Loucy (cell line): ENCODE results near the gene SIK3.
"Not testable (repeated sequence)": the region's sequence is repeated elsewhere in the genome, so short reads cannot be mapped to it uniquely, and the experiment has no call there.

ENCODE experiments used
- H2AFZ ChIP-seq: fragments of 200-600 bp; sonication (generic); 2 replicates; pipeline ENCODE4 v1.6.0; 2016; ENCODE audit warnings: antibody characterized with exemption, mild to moderate bottlenecking, low read length, moderate library complexity
- H3F3A ChIP-seq: fragments of 200-600 bp; 2 replicates; pipeline ENCODE4 v1.6.0; 2016; ENCODE audit warnings: antibody characterized with exemption, low read depth, mild to moderate bottlenecking
- H3K27me3 ChIP-seq: fragments of 200-600 bp; sonication (generic); 2 replicates; pipeline ENCODE4 v1.6.1; 2014; ENCODE audit warnings: low read length, mild to moderate bottlenecking; ENCODE audit not compliant: insufficient read depth, poor library complexity, severe bottlenecking
- H3K36me3 ChIP-seq: fragments of 200-600 bp; sonication (generic); 2 replicates; pipeline ENCODE4 v1.6.1; 2016; ENCODE audit warnings: low read length; ENCODE audit not compliant: insufficient read depth
- H3K4me1 ChIP-seq: fragments of 200-600 bp; sonication (generic); 2 replicates; pipeline ENCODE4 v1.5.1; 2014; ENCODE audit warnings: low read length, mild to moderate bottlenecking; ENCODE audit not compliant: insufficient read depth, poor library complexity, severe bottlenecking
- H3K4me2 ChIP-seq: fragments of 200-600 bp; sonication (generic); 2 replicates; pipeline ENCODE4 v1.6.0; 2014; ENCODE audit warnings: antibody characterized with exemption, low read length, low read depth, mild to moderate bottlenecking; ENCODE audit not compliant: poor library complexity, severe bottlenecking
- H3K4me3 ChIP-seq: fragments of 200-600 bp; sonication (generic); 2 replicates; pipeline ENCODE4 v1.5.1; 2014; ENCODE audit warnings: low read length, mild to moderate bottlenecking, mixed read lengths; ENCODE audit not compliant: poor library complexity, severe bottlenecking
- H3K79me2 ChIP-seq: fragments of 200-600 bp; sonication (generic); 2 replicates; pipeline ENCODE4 v1.6.1; 2014; ENCODE audit warnings: low read length; ENCODE audit not compliant: insufficient read depth
- H3K9ac ChIP-seq: fragments of 200-600 bp; sonication (generic); 2 replicates; pipeline ENCODE4 v1.6.0; 2014; ENCODE audit warnings: mild to moderate bottlenecking, low read depth, low read length, moderate library complexity; ENCODE audit not compliant: poor library complexity, severe bottlenecking
- H3K9me2 ChIP-seq: fragments of 200-600 bp; sonication (generic); replicated peaks from 2 replicates; pipeline ENCODE4 v1.6.1; 2016; ENCODE audit warnings: low read depth, low read length, mixed read lengths
- H3K9me3 ChIP-seq: fragments of 200-600 bp; sonication (generic); 2 replicates; pipeline ENCODE4 v1.6.1; 2014; ENCODE audit warnings: mild to moderate bottlenecking, antibody characterized with exemption, low read length, low read depth; ENCODE audit not compliant: insufficient read depth
- H4K20me1 ChIP-seq: fragments of 200-600 bp; sonication (generic); 2 replicates; pipeline ENCODE4 v1.6.0; 2014; ENCODE audit warnings: antibody characterized with exemption, low read length, mild to moderate bottlenecking; ENCODE audit not compliant: insufficient read depth, poor library complexity, severe bottlenecking
- CTCF ChIP-seq: fragments of 200-600 bp; sonication (generic); conservative IDR thresholded peaks from 2 replicates; pipeline ENCODE4 v1.5.1; 2014; ENCODE audit warnings: mild to moderate bottlenecking, antibody characterized with exemption, low read length
- EZH2phosphoT487 ChIP-seq: fragments of 200-600 bp; IDR thresholded peaks from 2 replicates; pipeline ENCODE4 v1.6.1; 2018; ENCODE audit warnings: antibody characterized with exemption, mild to moderate bottlenecking, moderate library complexity, borderline replicate concordance

Gene SIK3

GRCh38 chr11:117052196-117053149 is 45.8 kb downstream of the SIK3 start:
- H3K36me3 ChIP-seq: no peaks in the 10 kb centered on the region
- no peak overlapping the region for H3K4me2 ChIP-seq
- H4K20me1 ChIP-seq: peaks cover 11% of the 10 kb centered on the region
- H3K4me1 ChIP-seq: no peaks in the 10 kb centered on the region
- no peak overlapping the region for H2AFZ ChIP-seq
- no peak overlapping the region for H3K9ac ChIP-seq
- no peaks in the 10 kb centered on the region for H3K9me3 ChIP-seq
- H3K79me2 ChIP-seq: peaks cover 75% of the 10 kb centered on the region
- no peaks in the 10 kb centered on the region for H3K9me2 ChIP-seq
- TF ChIP-seq CTCF: no peak
- no peak for TF ChIP-seq EZH2phosphoT487
- no peaks in the 10 kb centered on the region for H3F3A ChIP-seq
- H3K27me3 ChIP-seq: no peaks in the 10 kb centered on the region
- H3K4me3 ChIP-seq: no peak overlapping the region

DNA sequence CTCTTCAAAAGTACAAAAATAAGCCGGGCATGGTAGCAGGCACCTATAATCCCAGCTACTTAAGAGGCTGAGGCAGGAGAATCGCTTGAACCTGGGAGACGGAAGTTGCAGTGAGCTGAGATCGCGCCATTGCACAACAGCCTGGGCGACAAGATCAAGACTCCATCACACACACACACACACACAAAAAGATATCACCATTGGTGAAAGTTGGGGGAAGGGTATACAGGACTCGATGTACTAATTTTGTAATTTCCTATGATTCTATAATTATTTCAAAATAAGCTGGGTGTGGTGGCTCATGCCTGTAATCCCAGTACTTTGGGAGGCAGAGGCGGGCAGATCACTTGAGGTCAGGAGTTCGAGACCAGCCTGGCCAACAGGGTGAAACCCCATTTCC is 48.1 kb downstream of the SIK3 start:
- peaks cover 76% of the 10 kb centered on the region for H3K79me2 ChIP-seq

DNA sequence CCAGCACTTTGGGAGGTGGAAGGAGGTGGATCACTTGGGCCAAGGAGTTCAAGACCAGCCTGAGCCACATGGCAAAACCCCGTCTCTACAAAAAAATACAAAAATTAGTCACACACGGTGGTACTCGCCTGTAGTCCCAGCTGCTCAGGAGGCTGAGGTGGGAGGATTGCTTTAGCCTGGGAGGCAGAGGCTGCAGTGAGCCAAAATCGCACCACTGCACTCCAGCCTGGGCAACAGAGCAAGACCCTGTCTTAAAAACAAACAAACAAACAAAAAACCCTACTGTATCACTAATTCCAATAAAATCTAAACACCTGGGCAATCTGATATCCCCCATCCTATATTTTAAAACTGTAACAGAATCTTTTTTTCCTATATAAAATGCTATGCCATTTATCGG is 51.6 kb downstream of the SIK3 start:
- H3K4me2 ChIP-seq, H3K9me2 ChIP-seq, H3K27me3 ChIP-seq, H3K36me3 ChIP-seq, H3K9ac ChIP-seq, H3K9me3 ChIP-seq, H2AFZ ChIP-seq, H3K4me3 ChIP-seq, H3F3A ChIP-seq: not testable (repeated sequence)
- H4K20me1 ChIP-seq: peaks cover 16% of the 10 kb centered on the region
- peaks cover 84% of the 10 kb centered on the region for H3K79me2 ChIP-seq
- H3K4me1 ChIP-seq: peaks cover 39% of the 10 kb centered on the region

More for the DNA sequence above, 48.1 kb downstream of the SIK3 start:
- not testable (repeated sequence) for H3K9ac ChIP-seq, H3K4me2 ChIP-seq, H3K4me3 ChIP-seq, H3K36me3 ChIP-seq, H3K9me2 ChIP-seq, H3F3A ChIP-seq, H3K9me3 ChIP-seq, H2AFZ ChIP-seq, H3K27me3 ChIP-seq
- peaks cover 11% of the 10 kb centered on the region for H3K4me1 ChIP-seq
- peaks cover 11% of the 10 kb centered on the region for H4K20me1 ChIP-seq

DNA sequence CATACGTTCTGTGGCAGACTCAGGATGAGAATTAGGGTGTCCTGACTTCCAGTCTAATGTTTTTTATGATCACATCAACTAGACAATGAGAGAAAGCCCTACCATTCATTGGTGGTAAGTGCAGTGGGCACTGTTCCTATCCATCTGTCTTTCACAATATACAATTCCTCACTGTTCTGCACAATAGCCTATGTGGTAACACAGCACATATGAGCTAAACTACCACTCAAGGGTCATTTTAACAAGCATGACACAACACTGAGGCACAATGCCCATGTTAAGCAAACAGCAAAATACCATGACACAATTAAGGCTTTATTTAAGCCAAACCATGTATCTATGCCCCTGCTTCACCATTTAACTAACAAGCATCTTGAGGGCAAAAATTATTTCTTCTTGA is 52.3 kb downstream of the SIK3 start:
- Histone ChIP-seq H3K79me2 (peaks cover 86% of the 10 kb centered on the region), H3F3A (0 out of 2 replicates have a peak, but pooled peaks cover 3% of the 10 kb centered on the region), H3K9ac (no peak overlapping the region), H3K9me3 (no peaks in the 10 kb centered on the region), H3K9me2 (no peaks in the 10 kb centered on the region), H3K4me3 (no peak overlapping the region), H3K4me2 (no peak overlapping the region), H3K4me1 (peaks cover 39% of the 10 kb centered on the region), H2AFZ (no peak overlapping the region), H3K36me3 (no peaks in the 10 kb centered on the region), H4K20me1 (peaks cover 16% of the 10 kb centered on the region), H3K27me3 (no peaks in the 10 kb centered on the region)
- no peak for TF ChIP-seq EZH2phosphoT487
- TF ChIP-seq CTCF: no peak
